NCI-H82 (cell line): ENCODE results near the gene RGR.

Source experiments
- DNase-seq: peaks from one replicate; lab custom pipeline; 2025; lab: John Stamatoyannopoulos, UW

RGR gene

DNA sequence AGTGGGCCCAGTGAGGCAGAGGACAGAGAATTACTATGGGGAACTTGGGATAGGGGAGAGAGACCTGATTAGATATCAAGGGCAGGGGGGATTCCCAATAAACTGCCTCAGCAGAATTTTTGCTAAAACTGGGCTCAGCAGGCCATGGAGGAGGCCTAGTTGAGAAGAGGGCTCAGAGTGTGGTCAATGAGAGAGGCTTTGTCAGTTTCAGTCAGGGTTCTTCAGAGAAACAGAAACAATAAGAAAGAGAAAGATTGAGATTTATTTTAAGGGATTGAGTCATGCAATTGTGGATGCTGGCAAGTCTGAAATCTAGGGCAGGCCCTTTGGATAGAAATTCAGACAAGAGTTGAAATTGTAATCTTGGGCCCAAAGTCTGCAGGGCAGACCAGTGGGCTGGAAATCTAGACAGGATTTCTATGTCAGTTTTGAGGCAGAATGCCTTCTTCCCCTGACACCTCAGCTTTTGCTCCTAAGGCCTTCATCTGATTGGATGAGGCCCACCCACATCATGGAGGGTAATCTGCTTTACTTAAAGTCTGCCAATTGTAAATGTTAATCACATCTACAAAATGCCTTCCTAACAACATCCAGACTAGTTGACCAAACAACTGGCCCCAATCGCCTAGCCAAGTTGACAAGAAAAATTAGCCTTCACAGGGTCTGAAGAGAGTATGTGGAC, 50.1 kb downstream of the RGR start:
- no peak for DNase-seq

DNA sequence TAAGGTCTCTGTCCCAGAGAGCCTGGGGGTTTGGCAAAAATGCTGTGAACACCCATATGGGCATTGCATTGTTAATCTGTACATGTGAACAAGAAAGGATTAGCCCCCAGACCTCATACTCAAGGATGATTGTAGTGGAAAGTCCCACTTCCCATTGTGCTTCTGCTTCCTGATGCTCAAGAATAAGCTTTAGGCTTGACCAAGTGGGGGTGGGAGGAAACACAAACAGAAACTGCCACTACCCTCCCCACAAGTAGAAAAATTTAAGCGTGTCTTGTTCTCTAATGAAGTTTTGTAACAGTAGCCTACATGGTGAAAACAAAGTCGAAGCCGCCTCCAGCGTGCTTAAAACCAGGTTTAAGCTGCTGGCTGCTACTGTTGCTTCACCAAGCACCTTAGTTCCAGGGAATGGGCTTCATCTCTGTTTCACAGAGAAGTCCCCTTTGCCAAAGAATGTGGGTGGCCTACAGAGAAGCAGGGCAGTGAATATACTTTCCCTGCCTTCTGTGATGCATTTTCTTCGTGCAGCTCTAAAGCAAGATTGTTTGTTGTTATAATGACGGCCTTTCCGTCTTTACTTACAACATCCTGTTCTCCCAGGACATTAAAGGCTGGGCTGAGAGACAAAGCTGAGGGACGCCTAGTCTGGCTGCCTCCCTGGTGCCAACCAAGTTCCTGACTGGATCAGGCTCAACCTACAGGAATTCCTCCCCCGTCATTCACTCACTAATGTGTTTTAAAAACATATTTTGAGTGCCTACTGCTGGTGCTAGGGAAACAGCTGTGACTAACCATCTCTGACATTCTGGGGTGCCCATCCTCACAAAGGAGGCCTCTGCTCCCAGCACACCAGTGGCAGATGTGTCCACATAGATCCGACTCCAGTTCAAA, 51.5 kb downstream of the RGR start:
- no peak for DNase-seq

DNA sequence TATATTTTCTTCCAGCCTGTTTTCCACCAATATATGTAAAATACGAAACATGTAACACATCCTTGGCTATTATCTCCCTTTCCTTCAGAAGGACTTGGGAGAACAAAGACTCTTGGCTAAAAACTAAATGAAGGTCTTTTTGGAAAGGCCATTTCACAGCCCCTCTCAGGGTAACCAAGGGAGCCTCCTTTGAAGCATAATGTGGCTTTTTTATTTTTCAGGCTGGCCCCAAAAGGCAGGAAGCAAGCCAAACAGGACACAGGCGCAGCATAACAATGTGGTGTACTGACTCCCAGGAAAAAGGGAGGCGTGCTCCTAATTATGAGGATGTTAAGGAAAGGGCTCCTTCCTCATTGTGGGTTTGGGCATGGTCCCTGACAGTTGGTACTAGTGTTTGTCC, 53.2 kb downstream of the RGR start:
- no peak for DNase-seq

- no peak for DNase-seq
Measured at GRCh38 chr10:84302223-84302622, 57.4 kb downstream of the RGR start.

DNA sequence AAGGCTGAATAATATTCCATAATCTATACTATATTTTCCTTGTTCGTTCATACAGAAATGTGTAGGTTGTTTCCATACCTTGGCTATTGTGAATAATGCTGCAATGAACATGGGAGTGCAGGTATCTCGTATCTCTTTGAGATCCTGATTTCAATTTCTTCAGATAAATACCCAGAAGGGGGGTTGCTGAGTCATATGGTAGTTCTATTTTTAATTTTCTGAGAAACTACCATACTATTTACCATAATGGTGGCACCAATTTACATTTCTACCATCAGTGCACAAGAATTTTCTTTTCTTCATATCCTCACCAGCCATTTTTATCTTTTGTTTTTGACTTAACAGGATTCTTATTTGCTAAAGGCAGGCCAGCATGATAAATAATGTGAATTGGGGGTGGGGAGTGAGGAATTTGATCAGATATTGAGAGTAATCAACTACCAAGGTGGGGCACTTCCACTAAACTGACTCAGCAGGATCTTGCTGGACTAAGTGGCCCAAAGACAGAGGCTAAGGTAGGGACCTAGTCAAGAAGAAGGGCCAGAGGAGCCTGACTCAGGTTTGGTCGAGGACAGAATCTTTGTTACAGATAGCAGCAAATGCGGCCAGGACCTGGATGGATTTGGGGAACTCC, 62.0 kb downstream of the RGR start:
- DNase-seq: no peak

DNA sequence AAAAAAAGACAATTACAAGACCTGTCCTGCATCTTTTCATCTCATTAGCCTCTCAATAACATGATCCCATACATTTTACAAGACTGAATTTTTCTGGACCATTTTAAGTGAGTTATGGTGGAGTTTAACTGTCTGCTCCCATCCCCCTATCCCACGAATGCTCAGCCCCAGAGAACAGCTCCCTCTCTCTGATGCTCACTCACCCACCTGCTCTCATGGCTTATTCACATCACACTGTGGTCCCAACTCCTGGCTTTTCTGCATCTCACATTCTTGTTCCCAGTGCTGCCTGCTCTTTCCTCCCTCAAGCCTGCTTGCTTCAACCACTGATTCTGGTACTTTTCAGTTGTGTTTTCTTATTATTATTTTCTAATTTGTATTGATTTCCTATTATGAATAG, 63.2 kb downstream of the RGR start:
- no peak for DNase-seq

GRCh38 chr10:84308481-84309304, 63.8 kb downstream of the RGR start:
- no peak for DNase-seq
